Measurements from ENCODE around the gene STAG1.

- TF ChIP-seq POLR2A (IDR thresholded peaks at IDR 0.05) (no peak), CTCF (IDR thresholded peaks at IDR 0.05) (no peak), EP300 (IDR thresholded peaks at IDR 0.05) (no peak)
Observed at GRCh38 chr3:136670166-136670565, 82.0 kb downstream of the STAG1 start.
